Measurements from ENCODE around the gene PDE2A.

The PDE2A gene

GRCh38 chr11:72534371-72535193 lies 139.6 kb downstream of the PDE2A start:
- no peak for DNase-seq

- DNase-seq = no peak
Observed at GRCh38 chr11:72529068-72529467, 145.2 kb downstream of the PDE2A start.

DNA sequence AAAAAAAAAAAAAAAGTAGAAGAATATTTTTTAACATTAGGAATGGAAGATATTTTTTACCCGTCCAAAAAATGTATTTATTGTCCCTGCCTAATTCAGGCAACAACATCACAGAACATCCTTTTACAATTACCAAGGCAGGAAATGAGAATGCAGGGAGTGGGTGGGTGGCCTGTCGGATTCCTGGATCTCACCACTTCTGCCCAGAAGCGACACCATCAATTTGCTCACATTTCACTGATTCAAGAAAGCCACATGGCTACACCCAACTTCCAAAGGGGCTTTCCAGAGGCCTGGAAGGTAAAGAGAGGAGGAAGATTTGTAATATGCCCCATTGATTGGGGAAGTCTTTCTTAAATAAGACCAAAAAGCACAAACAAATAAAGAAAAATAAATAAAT lies 146.1 kb downstream of the PDE2A start:
- DNase-seq = no peak
